ENCODE results near the gene AQP4. TPM values are rescaled to one million over a fixed set of nuclear protein-coding genes. Genes with fewer than 3 reads are reported as not detected.

AQP4 gene
- polyA plus RNA-seq, 1 donor (not counting 4 experiments of a cell fraction or from before 2014, with no cell fraction given) = not detected

- no peaks in the 10 kb centered on the region for H3K27me3 ChIP-seq (ENCODE audit: control insufficient read depth, extremely low read depth, insufficient read depth, low read length)
- no peak overlapping the region for H3K27ac ChIP-seq (ENCODE audit: control insufficient read depth, insufficient read depth, low read length)
- H3K36me3 ChIP-seq (ENCODE audit: control insufficient read depth in 2 of 2, extremely low read depth in 1 of 2, insufficient read depth in 2 of 2, low read length in 2 of 2) = no peaks in the 10 kb centered on the region
- no peaks in the 10 kb centered on the region for H3K9me3 ChIP-seq (ENCODE audit: control insufficient read depth, low read depth, low read length)
- DNase-seq (ENCODE audit: low read depth, low spot score) (no peak), FAIRE-seq (no peak)
- no peak overlapping the region for H3K4me3 ChIP-seq (ENCODE audit: control insufficient read depth in 2 of 3, extremely low read depth in 1 of 3, insufficient read depth in 2 of 3, low read depth in 1 of 3, low read length in 3 of 3)
- H3K9ac ChIP-seq (ENCODE audit: control insufficient read depth, extremely low read depth, insufficient read depth, low read length) = no peak overlapping the region
- no peak overlapping the region for H3K4me2 ChIP-seq (ENCODE audit: control insufficient read depth, extremely low read depth, insufficient read depth, low read depth, low read length)
- H4K20me1 ChIP-seq (ENCODE audit: control insufficient read depth, extremely low read depth, insufficient read depth, low read length) = no peaks in the 10 kb centered on the region
- dilution Hi-C loops (cut with MboI; ENCODE audit: extremely low pct_ligation_motif_present, low sequenced_read_pairs) = no loop called here
- H2AFZ ChIP-seq (ENCODE audit: control insufficient read depth, low read length) = no peak overlapping the region
- H3K9me1 ChIP-seq (ENCODE audit: control insufficient read depth, extremely low read depth, insufficient read depth, low read length) = no peaks in the 10 kb centered on the region
- no peaks in the 10 kb centered on the region for H3K4me1 ChIP-seq (ENCODE audit: control insufficient read depth, extremely low read depth, insufficient read depth, low read length)
- no peak for TF ChIP-seq CTCF (optimal IDR thresholded peaks at IDR 0.05 in 1 of 3, IDR thresholded peaks at IDR 0.05 in 1 of 3, conservative IDR thresholded peaks at IDR 0.05 in 1 of 3; ENCODE audit: extremely low read depth in 1 of 3, insufficient read depth in 2 of 3, low read length in 3 of 3)
- no peak for TF ChIP-seq EZH2 (IDR thresholded peaks at IDR 0.05; ENCODE audit: low read length)
- no peaks in the 10 kb centered on the region for H3K79me2 ChIP-seq (ENCODE audit: control insufficient read depth, insufficient read depth, low read length)
These were observed 8.8 kb upstream of the AQP4 start for GRCh38 chr18:26874283-26874682.

GRCh38 chr18:26869640-26870039, 4.1 kb upstream of the AQP4 start:
- Histone ChIP-seq H3K9ac (ENCODE audit: control insufficient read depth, extremely low read depth, insufficient read depth, low read length) (no peak overlapping the region), H3K27me3 (ENCODE audit: control insufficient read depth, extremely low read depth, insufficient read depth, low read length) (peaks cover 8% of the 10 kb centered on the region), H3K79me2 (ENCODE audit: control insufficient read depth, insufficient read depth, low read length) (no peaks in the 10 kb centered on the region), H2AFZ (ENCODE audit: control insufficient read depth, low read length) (no peak overlapping the region), H3K36me3 (ENCODE audit: control insufficient read depth in 2 of 2, extremely low read depth in 1 of 2, insufficient read depth in 2 of 2, low read length in 2 of 2) (no peaks in the 10 kb centered on the region), H3K4me3 (ENCODE audit: control insufficient read depth in 2 of 3, extremely low read depth in 1 of 3, insufficient read depth in 2 of 3, low read depth in 1 of 3, low read length in 3 of 3) (no peak overlapping the region), H3K4me2 (ENCODE audit: control insufficient read depth, extremely low read depth, insufficient read depth, low read depth, low read length) (no peak overlapping the region), H3K9me3 (ENCODE audit: control insufficient read depth, low read depth, low read length) (no peaks in the 10 kb centered on the region), H4K20me1 (ENCODE audit: control insufficient read depth, extremely low read depth, insufficient read depth, low read length) (no peaks in the 10 kb centered on the region), H3K4me1 (ENCODE audit: control insufficient read depth, extremely low read depth, insufficient read depth, low read length) (no peaks in the 10 kb centered on the region), H3K9me1 (ENCODE audit: control insufficient read depth, extremely low read depth, insufficient read depth, low read length) (no peaks in the 10 kb centered on the region), H3K27ac (ENCODE audit: control insufficient read depth, insufficient read depth, low read length) (no peak overlapping the region)
- no peak for DNase-seq (ENCODE audit: low read depth, low spot score)
- TF ChIP-seq EZH2 (IDR thresholded peaks at IDR 0.05; ENCODE audit: low read length) (no peak), CTCF (optimal IDR thresholded peaks at IDR 0.05 in 1 of 3, IDR thresholded peaks at IDR 0.05 in 1 of 3, conservative IDR thresholded peaks at IDR 0.05 in 1 of 3; ENCODE audit: extremely low read depth in 1 of 3, insufficient read depth in 2 of 3, low read length in 3 of 3) (no peak)
- FAIRE-seq = no peak
- dilution Hi-C loops (cut with MboI; ENCODE audit: extremely low pct_ligation_motif_present, low sequenced_read_pairs) = no loop called here
